ENCODE measurements around the gene CDH8.

- TF ChIP-seq CTCF (conservative IDR thresholded peaks at IDR 0.05; ENCODE audit: low read depth, low read length) (no peak), EZH2phosphoT487 (IDR thresholded peaks at IDR 0.05; ENCODE audit: borderline replicate concordance, low read length) (no peak), EZH2 (IDR thresholded peaks at IDR 0.05; ENCODE audit: low read length, unreplicated experiment) (no peak)
Observed at GRCh38 chr16:61900482-61900881, 135.8 kb downstream of the CDH8 start.

Measured in PC-3 (cell line).